Measurements from ENCODE around the gene PSMB3. TPM values are rescaled to one million over a fixed set of nuclear protein-coding genes. Genes with fewer than 3 reads are reported as not detected.

Gene PSMB3
- total RNA-seq, 2 donors from 2014 or later, result 108 to 124 TPM

DNA sequence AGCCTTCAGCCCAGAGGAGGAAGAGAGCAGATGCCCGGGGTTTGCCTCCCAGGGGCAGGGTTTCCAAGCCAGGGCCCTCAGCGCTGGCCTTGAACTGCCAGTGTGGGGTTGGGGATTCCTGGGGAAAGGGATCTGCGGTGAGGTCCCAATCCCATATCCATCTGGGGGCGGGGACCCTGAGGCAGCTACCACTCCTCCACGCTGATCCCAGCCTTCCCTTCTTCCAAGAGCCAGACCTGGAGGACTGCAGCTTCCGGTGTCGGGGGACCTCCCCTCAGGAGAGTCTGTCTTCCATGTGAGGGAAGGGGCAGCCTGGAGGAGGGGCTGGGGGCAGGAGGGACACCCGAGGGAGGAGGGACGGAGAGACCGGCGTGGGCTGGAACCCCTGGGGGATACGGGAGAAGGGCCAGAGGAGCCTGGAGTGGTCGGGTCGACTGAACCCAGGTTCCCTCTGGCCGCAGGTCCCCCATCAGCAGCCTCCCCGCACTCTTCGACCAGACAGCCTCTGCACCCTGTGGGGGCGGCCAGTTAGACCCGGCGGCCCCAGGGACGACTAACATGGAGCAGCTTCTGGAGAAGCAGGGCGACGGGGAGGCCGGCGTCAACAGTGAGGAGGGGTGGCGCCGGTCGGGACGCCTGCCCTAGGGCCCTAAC lies 33.1 kb upstream of the PSMB3 start:
- peaks cover 1 to 2% of the 10 kb centered on the region in 2 donors for H3K4me1 ChIP-seq (ENCODE audit: control insufficient read depth in 1 of 2, low read depth in 2 of 2)
- ATAC-seq (ENCODE audit: insufficient number of reproducible peaks, low FRiP score, low read depth) (no peak), DNase-seq (ENCODE audit: low spot score) (no peak)
- H3K4me3 ChIP-seq, result no peak overlapping the region
- TF ChIP-seq, protein P1, sequence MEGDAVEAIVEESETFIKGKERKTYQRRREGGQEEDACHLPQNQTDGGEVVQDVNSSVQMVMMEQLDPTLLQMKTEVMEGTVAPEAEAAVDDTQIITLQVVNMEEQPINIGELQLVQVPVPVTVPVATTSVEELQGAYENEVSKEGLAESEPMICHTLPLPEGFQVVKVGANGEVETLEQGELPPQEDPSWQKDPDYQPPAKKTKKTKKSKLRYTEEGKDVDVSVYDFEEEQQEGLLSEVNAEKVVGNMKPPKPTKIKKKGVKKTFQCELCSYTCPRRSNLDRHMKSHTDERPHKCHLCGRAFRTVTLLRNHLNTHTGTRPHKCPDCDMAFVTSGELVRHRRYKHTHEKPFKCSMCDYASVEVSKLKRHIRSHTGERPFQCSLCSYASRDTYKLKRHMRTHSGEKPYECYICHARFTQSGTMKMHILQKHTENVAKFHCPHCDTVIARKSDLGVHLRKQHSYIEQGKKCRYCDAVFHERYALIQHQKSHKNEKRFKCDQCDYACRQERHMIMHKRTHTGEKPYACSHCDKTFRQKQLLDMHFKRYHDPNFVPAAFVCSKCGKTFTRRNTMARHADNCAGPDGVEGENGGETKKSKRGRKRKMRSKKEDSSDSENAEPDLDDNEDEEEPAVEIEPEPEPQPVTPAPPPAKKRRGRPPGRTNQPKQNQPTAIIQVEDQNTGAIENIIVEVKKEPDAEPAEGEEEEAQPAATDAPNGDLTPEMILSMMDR (IDR thresholded peaks at IDR 0.05), result no peak
- H3K9me3 ChIP-seq, result no peaks in the 10 kb centered on the region
- H3K36me3 ChIP-seq, result peaks cover 64% of the 10 kb centered on the region
- H3K27me3 ChIP-seq (replicated peaks; ENCODE audit: insufficient read depth), result no peaks in the 10 kb centered on the region
- H3K27ac ChIP-seq, result no peak overlapping the region

DNA sequence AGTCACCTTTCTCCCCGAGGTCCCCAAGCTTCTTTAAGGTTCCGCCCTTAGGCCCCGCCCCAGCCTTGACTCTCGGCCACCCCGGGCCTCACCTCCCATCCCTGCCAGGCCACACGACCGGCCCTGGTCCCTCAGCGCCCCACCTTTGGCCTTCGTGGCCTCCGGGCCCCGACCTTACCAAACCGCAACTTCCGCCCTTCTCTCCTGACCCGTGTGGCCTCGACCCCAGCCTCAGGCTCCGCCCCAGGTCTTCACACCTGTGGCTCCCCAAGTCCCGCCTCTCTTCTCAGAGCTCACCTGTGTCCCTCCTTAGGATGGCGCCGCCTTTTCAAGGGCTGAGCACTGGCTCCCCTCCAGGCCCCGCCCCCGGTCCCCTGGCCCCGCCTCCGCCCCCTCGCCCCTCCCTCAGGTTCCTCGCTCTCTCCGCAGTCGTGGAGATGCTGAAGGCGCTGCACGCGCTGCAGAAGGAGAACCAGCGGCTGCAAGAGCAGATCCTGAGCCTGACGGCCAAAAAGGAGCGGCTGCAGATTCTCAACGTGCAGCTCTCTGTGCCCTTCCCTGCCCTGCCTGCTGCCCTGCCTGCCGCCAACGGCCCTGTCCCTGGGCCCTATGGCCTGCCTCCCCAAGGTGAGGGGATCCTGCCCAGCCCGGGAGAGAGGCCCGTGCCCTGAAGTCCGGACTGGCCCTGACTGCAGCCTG lies 32.4 kb upstream of the PSMB3 start:
- Histone ChIP-seq H3K27ac (no peak overlapping the region), H3K9me3 (no peaks in the 10 kb centered on the region), H3K36me3 (peaks cover 69% of the 10 kb centered on the region), H3K4me3 (no peak overlapping the region), H3K4me1 (ENCODE audit: control insufficient read depth in 1 of 2, low read depth in 2 of 2) (peaks cover 2 to 4% of the 10 kb centered on the region in 2 donors), H3K27me3 (replicated peaks; ENCODE audit: insufficient read depth) (no peaks in the 10 kb centered on the region)
- DNase-seq (ENCODE audit: low spot score) (no peak), ATAC-seq (ENCODE audit: insufficient number of reproducible peaks, low FRiP score, low read depth) (no peak)
- TF ChIP-seq, protein P1 (IDR thresholded peaks at IDR 0.05), result no peak

DNA sequence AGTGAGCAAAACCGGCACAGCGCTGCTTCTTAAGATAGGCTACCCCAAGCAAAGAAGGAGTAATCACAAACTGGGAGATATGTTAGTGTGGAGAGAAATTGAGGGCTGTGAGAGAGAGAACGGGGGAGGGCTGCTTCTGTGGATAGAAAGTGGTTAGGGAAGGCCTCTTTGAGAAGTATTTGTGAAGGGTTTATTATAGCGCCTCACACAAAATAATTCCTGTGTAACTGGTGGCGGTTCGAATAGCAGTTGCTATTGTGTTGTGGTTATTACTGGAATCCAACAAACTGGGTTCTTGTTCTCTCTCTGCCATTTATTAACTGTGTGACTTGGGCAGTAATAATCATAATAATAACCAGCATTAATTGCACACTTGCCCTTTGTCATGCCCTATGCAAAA lies 31.6 kb upstream of the PSMB3 start:
- no peak overlapping the region for H3K27ac ChIP-seq
- peaks cover 66% of the 10 kb centered on the region for H3K36me3 ChIP-seq
- ATAC-seq (ENCODE audit: insufficient number of reproducible peaks, low FRiP score, low read depth), result no peak
- H3K9me3 ChIP-seq, result no peaks in the 10 kb centered on the region
- peaks cover 2 to 4% of the 10 kb centered on the region in 2 donors for H3K4me1 ChIP-seq (ENCODE audit: control insufficient read depth in 1 of 2, low read depth in 2 of 2)
- no peak for DNase-seq (ENCODE audit: low spot score)
- H3K27me3 ChIP-seq (replicated peaks; ENCODE audit: insufficient read depth), result no peaks in the 10 kb centered on the region
- TF ChIP-seq, protein P1 (IDR thresholded peaks at IDR 0.05), result no peak
- H3K4me3 ChIP-seq, result no peak overlapping the region

DNA sequence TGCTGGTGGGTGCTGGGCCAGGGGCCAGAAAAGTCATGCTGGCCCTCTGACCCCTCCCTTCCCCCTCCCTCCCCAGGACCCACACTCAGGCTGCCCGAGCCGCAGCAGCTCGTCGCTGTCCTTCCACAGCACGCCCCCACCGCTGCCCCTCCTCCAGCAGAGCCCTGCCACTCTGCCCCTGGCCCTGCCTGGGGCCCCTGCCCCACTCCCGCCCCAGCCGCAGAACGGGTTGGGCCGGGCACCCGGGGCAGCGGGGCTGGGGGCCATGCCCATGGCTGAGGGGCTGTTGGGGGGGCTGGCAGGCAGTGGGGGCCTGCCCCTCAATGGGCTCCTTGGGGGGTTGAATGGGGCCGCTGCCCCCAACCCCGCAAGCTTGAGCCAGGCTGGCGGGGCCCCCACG lies 30.7 kb upstream of the PSMB3 start:
- TF ChIP-seq, protein P1 (IDR thresholded peaks at IDR 0.05), result no peak
- peaks cover 57% of the 10 kb centered on the region for H3K36me3 ChIP-seq

DNA sequence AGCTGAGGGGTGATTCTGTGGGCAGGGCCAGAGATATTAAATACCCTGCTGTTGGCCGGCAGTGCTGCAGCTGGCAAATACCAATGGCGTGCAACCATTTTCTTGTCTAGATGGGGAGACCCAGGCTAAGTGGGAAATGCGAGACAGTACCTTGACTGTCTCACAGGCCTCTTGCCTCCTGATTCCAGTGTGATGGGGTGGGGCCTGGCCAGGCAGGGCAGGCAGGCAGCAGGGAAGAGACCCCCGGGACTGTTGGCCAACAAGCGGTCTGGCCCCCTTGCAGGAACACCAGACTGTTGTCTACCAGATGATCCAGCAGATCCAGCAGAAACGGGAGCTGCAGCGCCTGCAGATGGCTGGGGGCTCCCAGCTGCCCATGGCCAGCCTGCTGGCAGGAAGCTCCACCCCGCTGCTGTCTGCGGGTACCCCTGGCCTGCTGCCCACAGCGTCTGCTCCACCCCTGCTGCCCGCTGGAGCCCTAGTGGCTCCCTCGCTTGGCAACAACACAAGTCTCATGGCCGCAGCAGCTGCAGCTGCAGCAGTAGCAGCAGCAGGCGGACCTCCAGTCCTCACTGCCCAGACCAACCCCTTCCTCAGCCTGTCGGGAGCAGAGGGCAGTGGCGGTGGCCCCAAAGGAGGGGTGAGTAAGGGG lies 28.1 kb upstream of the PSMB3 start:
- Histone ChIP-seq H3K27me3 (replicated peaks; ENCODE audit: insufficient read depth) (no peaks in the 10 kb centered on the region), H3K4me3 (no peak overlapping the region), H3K9me3 (no peaks in the 10 kb centered on the region), H3K4me1 (ENCODE audit: control insufficient read depth in 1 of 2, low read depth in 2 of 2) (peaks cover 5 to 8% of the 10 kb centered on the region in 2 donors), H3K27ac (no peak overlapping the region), H3K36me3 (peaks cover 40% of the 10 kb centered on the region)
- TF ChIP-seq, protein P1 (IDR thresholded peaks at IDR 0.05), result no peak
- ATAC-seq (ENCODE audit: insufficient number of reproducible peaks, low FRiP score, low read depth) (no peak), DNase-seq (ENCODE audit: low spot score) (no peak)

More for the DNA sequence above, 30.7 kb upstream of the PSMB3 start:
- Histone ChIP-seq H3K4me1 (ENCODE audit: control insufficient read depth in 1 of 2, low read depth in 2 of 2) (peaks cover 2 to 4% of the 10 kb centered on the region in 2 donors), H3K27ac (no peak overlapping the region), H3K27me3 (replicated peaks; ENCODE audit: insufficient read depth) (no peaks in the 10 kb centered on the region), H3K4me3 (no peak overlapping the region), H3K9me3 (no peaks in the 10 kb centered on the region)
- DNase-seq (ENCODE audit: low spot score) (no peak), ATAC-seq (ENCODE audit: insufficient number of reproducible peaks, low FRiP score, low read depth) (no peak)
